OCI-LY1 (cell line): ENCODE results near the gene TENM4.

Source experiments
- EZH2 ChIP-seq: fragments of 200-600 bp; sonication (generic), shearing (Covaris generic); IDR thresholded peaks from 2 replicates; pipeline ENCODE4 v1.8.0; 2017; ENCODE audit warnings: borderline replicate concordance, mixed run types, mild to moderate bottlenecking, antibody characterized with exemption, low read length, moderate library complexity, mixed read lengths
- TF ChIP-seq, protein P1 (sequence below): fragments of 200-600 bp; sonication (generic), shearing (Covaris generic); IDR thresholded peaks from 2 replicates; pipeline ENCODE4 v1.5.1; 2017; ENCODE audit warnings: mild to moderate bottlenecking, antibody characterized with exemption, low read length, moderate library complexity, mixed read lengths

DNA sequence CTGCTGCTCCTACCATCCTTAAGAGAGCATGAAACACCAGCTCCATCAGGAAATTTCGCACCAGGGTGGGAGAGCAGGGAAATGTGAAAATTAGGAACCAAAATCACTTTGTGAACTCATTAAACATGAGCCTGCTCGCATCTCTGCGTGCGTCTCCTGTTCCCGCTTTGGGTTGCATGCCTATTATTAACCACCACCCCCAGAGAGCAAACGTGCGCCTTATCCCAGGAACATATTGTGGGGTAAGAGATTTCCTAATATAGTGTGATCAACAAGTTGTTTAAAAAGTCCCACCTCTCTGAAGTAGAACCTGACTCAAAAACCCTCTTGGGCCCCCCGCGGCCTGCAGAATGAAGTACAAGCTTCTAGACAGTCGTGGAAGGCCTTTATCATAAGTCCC lies 115.0 kb downstream of the TENM4 start:
- TF ChIP-seq, protein P1, sequence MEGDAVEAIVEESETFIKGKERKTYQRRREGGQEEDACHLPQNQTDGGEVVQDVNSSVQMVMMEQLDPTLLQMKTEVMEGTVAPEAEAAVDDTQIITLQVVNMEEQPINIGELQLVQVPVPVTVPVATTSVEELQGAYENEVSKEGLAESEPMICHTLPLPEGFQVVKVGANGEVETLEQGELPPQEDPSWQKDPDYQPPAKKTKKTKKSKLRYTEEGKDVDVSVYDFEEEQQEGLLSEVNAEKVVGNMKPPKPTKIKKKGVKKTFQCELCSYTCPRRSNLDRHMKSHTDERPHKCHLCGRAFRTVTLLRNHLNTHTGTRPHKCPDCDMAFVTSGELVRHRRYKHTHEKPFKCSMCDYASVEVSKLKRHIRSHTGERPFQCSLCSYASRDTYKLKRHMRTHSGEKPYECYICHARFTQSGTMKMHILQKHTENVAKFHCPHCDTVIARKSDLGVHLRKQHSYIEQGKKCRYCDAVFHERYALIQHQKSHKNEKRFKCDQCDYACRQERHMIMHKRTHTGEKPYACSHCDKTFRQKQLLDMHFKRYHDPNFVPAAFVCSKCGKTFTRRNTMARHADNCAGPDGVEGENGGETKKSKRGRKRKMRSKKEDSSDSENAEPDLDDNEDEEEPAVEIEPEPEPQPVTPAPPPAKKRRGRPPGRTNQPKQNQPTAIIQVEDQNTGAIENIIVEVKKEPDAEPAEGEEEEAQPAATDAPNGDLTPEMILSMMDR, result no peak
- no peak for TF ChIP-seq EZH2
